GM20000 (cell line): ENCODE results near the gene SYNPO.

Experiments
- DNase-seq: peaks from one replicate; pipeline ENCODE4 v3.0.0; 2012; ENCODE audit warnings: low spot score
- CTCF ChIP-seq: IDR thresholded peaks from 2 replicates; pipeline ENCODE4 v1.5.1; 2012; ENCODE audit warnings: mild to moderate bottlenecking, control low read depth; ENCODE audit errors: extremely low read depth, missing control alignments

The SYNPO gene

GRCh38 chr5:150655221-150655620 is 14.8 kb downstream of the SYNPO start:
- no peak for TF ChIP-seq CTCF
- DNase-seq: no peak

GRCh38 chr5:150656191-150657132 is 16.0 kb downstream of the SYNPO start:
- DNase-seq: peak; percentile 97
- TF ChIP-seq CTCF: peak; percentile 68

GRCh38 chr5:150658121-150658520 is 17.7 kb downstream of the SYNPO start:
- DNase-seq: no peak
- TF ChIP-seq CTCF: no peak

DNA sequence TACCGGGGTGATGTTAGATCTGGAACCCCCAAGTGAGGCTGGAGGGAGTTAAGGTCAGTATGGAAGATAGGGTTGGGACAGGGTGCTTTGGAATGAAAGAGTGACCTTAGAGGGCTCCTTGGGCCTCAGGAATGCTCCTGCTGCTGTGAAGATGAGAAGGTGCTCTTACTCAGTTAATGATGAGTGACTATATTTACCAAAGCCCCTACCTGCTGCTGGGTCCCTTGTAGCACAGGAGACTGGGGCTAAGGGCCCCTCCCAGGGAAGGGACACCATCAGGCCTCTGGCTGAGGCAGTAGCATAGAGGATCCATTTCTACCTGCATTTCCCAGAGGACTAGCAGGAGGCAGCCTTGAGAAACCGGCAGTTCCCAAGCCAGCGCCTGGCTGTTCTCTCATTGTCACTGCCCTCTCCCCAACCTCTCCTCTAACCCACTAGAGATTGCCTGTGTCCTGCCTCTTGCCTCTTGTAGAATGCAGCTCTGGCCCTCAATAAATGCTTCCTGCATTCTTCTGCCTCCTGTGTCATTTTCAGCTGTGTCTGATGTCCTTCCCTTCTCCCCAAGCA is 18.3 kb downstream of the SYNPO start:
- no peak for TF ChIP-seq CTCF
- DNase-seq: no peak

- no peak for DNase-seq
- TF ChIP-seq CTCF: no peak
These were observed 19.1 kb downstream of the SYNPO start for GRCh38 chr5:150659360-150660107.

- no peak for TF ChIP-seq CTCF
- no peak for DNase-seq
These were observed 19.8 kb downstream of the SYNPO start for GRCh38 chr5:150660108-150660831.
